Loucy (cell line): Measurements from ENCODE around the gene MEGF10.
A peak's percentile ranks its signal among the peaks of the same experiment; 100 is the strongest.
"Not testable (repeated sequence)": the region's sequence is repeated elsewhere in the genome, so short reads cannot be mapped to it uniquely, and the experiment has no call there.

Experiments
- H2AFZ ChIP-seq: fragments of 200-600 bp; sonication (generic); 2 replicates; pipeline ENCODE4 v1.6.0; 2016; ENCODE audit warnings: antibody characterized with exemption, mild to moderate bottlenecking, low read length, moderate library complexity
- H3F3A ChIP-seq: fragments of 200-600 bp; 2 replicates; pipeline ENCODE4 v1.6.0; 2016; ENCODE audit warnings: antibody characterized with exemption, low read depth, mild to moderate bottlenecking
- H3K27me3 ChIP-seq: fragments of 200-600 bp; sonication (generic); 2 replicates; pipeline ENCODE4 v1.6.1; 2014; ENCODE audit warnings: low read length, mild to moderate bottlenecking; ENCODE audit not compliant: insufficient read depth, poor library complexity, severe bottlenecking
- H3K36me3 ChIP-seq: fragments of 200-600 bp; sonication (generic); 2 replicates; pipeline ENCODE4 v1.6.1; 2016; ENCODE audit warnings: low read length; ENCODE audit not compliant: insufficient read depth
- H3K4me1 ChIP-seq: fragments of 200-600 bp; sonication (generic); 2 replicates; pipeline ENCODE4 v1.5.1; 2014; ENCODE audit warnings: low read length, mild to moderate bottlenecking; ENCODE audit not compliant: insufficient read depth, poor library complexity, severe bottlenecking
- H3K4me2 ChIP-seq: fragments of 200-600 bp; sonication (generic); 2 replicates; pipeline ENCODE4 v1.6.0; 2014; ENCODE audit warnings: antibody characterized with exemption, low read length, low read depth, mild to moderate bottlenecking; ENCODE audit not compliant: poor library complexity, severe bottlenecking
- H3K4me3 ChIP-seq: fragments of 200-600 bp; sonication (generic); 2 replicates; pipeline ENCODE4 v1.5.1; 2014; ENCODE audit warnings: low read length, mild to moderate bottlenecking, mixed read lengths; ENCODE audit not compliant: poor library complexity, severe bottlenecking
- H3K79me2 ChIP-seq: fragments of 200-600 bp; sonication (generic); 2 replicates; pipeline ENCODE4 v1.6.1; 2014; ENCODE audit warnings: low read length; ENCODE audit not compliant: insufficient read depth
- H3K9ac ChIP-seq: fragments of 200-600 bp; sonication (generic); 2 replicates; pipeline ENCODE4 v1.6.0; 2014; ENCODE audit warnings: mild to moderate bottlenecking, low read depth, low read length, moderate library complexity; ENCODE audit not compliant: poor library complexity, severe bottlenecking
- H3K9me2 ChIP-seq: fragments of 200-600 bp; sonication (generic); replicated peaks from 2 replicates; pipeline ENCODE4 v1.6.1; 2016; ENCODE audit warnings: low read depth, low read length, mixed read lengths
- H3K9me3 ChIP-seq: fragments of 200-600 bp; sonication (generic); 2 replicates; pipeline ENCODE4 v1.6.1; 2014; ENCODE audit warnings: mild to moderate bottlenecking, antibody characterized with exemption, low read length, low read depth; ENCODE audit not compliant: insufficient read depth
- H4K20me1 ChIP-seq: fragments of 200-600 bp; sonication (generic); 2 replicates; pipeline ENCODE4 v1.6.0; 2014; ENCODE audit warnings: antibody characterized with exemption, low read length, mild to moderate bottlenecking; ENCODE audit not compliant: insufficient read depth, poor library complexity, severe bottlenecking
- CTCF ChIP-seq: fragments of 200-600 bp; sonication (generic); conservative IDR thresholded peaks from 2 replicates; pipeline ENCODE4 v1.5.1; 2014; ENCODE audit warnings: mild to moderate bottlenecking, antibody characterized with exemption, low read length
- EZH2phosphoT487 ChIP-seq: fragments of 200-600 bp; IDR thresholded peaks from 2 replicates; pipeline ENCODE4 v1.6.1; 2018; ENCODE audit warnings: antibody characterized with exemption, mild to moderate bottlenecking, moderate library complexity, borderline replicate concordance

Gene MEGF10

GRCh38 chr5:127313847-127314473 lies 23.4 kb downstream of the MEGF10 start:
- no peak overlapping the region for H3K9ac ChIP-seq
- TF ChIP-seq EZH2phosphoT487 (no peak), CTCF (peak; percentile 65)
- no peaks in the 10 kb centered on the region for H3F3A ChIP-seq
- H3K4me3 ChIP-seq = no peak overlapping the region
- H4K20me1 ChIP-seq = no peaks in the 10 kb centered on the region
- peak overlapping the region; percentile 24 for H3K4me2 ChIP-seq
- H3K36me3 ChIP-seq = no peaks in the 10 kb centered on the region
- H3K4me1 ChIP-seq = peaks cover 9% of the 10 kb centered on the region
- H2AFZ ChIP-seq = no peak overlapping the region
- H3K79me2 ChIP-seq = no peaks in the 10 kb centered on the region
- no peaks in the 10 kb centered on the region for H3K9me2 ChIP-seq
- no peaks in the 10 kb centered on the region for H3K9me3 ChIP-seq
- no peaks in the 10 kb centered on the region for H3K27me3 ChIP-seq

DNA sequence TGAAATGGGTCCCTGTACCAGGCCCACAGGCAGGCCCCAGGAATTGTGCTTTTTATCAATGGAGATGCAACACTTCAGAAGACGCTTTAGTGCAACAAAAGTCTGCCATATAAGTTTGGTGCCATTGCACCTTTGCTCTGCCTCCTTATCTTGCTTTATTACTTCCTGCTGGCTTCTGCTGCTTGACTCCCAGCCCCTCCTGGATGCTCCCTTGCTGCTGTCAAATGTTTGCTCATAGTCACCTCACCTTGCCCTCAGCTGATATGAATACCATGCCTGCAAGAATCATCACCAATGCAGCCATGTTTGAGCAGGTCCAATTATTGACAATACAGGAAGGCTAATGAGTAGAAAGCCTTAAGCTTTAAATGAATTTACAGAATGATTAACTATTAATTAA lies 25.4 kb downstream of the MEGF10 start:
- peaks cover 23% of the 10 kb centered on the region for H3K4me1 ChIP-seq
- H3K27me3 ChIP-seq = no peaks in the 10 kb centered on the region
- no peaks in the 10 kb centered on the region for H3K36me3 ChIP-seq
- no peaks in the 10 kb centered on the region for H3K9me3 ChIP-seq
- TF ChIP-seq CTCF (no peak), EZH2phosphoT487 (no peak)
- H3F3A ChIP-seq = 0 out of 2 replicates have a peak, but pooled peaks cover 3% of the 10 kb centered on the region
- no peak overlapping the region for H2AFZ ChIP-seq
- no peaks in the 10 kb centered on the region for H4K20me1 ChIP-seq
- no peak overlapping the region for H3K4me2 ChIP-seq
- no peaks in the 10 kb centered on the region for H3K79me2 ChIP-seq
- H3K9ac ChIP-seq = no peak overlapping the region
- H3K9me2 ChIP-seq = no peaks in the 10 kb centered on the region
- H3K4me3 ChIP-seq = no peak overlapping the region

- H3K4me2 ChIP-seq, H3K4me3 ChIP-seq, H3K9me3 ChIP-seq, H4K20me1 ChIP-seq, H3F3A ChIP-seq, H3K27me3 ChIP-seq, H3K9me2 ChIP-seq, H3K9ac ChIP-seq, H2AFZ ChIP-seq, H3K79me2 ChIP-seq, H3K36me3 ChIP-seq: not testable (repeated sequence)
- H3K4me1 ChIP-seq = peaks cover 35% of the 10 kb centered on the region
Measured at GRCh38 chr5:127317385-127317784, 26.8 kb downstream of the MEGF10 start.
